Astrocyte of the spinal cord (primary cell): ENCODE measurements around the gene CCDC57.

Experiments used
- DNase-seq: peaks from one replicate; pipeline ENCODE4 v3.0.0; 2011; ENCODE audit warnings: low read depth, low spot score
- H3K4me3 ChIP-seq: 2 replicates; pipeline ENCODE4 v1.5.1; 2011; ENCODE audit warnings: low read depth, mild to moderate bottlenecking, low read length, moderate library complexity
- in situ Hi-C: cut with HindIII; loops from 2 replicates; pipeline ENCODE4 v1.10.0; 2017; ENCODE audit warnings: low sequenced_read_pairs
- TF ChIP-seq, protein P1 (sequence below): IDR thresholded peaks from 2 replicates; pipeline ENCODE4 v1.5.1; 2012; ENCODE audit warnings: low read depth, mild to moderate bottlenecking, low read length, inconsistent platforms

The CCDC57 gene

DNA sequence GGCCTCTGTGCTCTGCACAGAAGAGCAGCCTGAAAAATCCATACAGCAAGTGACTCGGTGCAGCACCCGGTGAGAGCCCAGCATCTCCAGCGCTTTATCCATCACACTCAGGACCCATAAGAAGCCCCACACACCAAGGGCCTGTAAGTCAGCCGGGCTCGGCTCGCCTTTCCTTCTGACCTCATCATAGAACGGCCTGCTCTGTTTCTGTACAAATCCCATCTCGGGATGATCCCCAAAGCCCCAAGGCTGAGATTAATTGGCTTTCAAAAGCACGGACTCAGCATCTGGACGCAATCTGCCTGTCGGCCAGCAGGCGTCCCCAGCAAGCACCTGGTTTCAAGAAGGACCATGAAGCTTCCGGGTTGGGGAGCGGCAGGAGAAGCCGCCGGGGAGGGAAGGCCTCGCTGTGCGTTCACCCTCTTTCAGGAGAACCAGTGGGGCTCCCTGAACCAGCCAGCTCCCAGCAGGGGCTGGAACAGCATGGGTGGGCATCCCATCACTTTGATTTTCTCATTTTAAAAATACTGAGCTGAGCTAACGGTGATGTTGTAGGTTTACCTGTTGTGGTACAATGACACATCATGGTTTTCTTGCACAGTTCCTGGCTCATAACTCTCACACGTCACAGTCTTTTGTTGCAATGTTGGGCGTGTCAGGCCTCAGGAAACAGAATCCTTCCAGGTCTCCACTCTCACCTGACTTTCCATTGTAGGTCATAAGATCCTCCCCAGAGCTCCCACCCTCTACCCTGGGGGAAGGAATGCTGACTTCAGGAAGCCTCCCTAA is 6.7 kb downstream of the CCDC57 start:
- in situ Hi-C loops: no loop called here
- TF ChIP-seq, protein P1, sequence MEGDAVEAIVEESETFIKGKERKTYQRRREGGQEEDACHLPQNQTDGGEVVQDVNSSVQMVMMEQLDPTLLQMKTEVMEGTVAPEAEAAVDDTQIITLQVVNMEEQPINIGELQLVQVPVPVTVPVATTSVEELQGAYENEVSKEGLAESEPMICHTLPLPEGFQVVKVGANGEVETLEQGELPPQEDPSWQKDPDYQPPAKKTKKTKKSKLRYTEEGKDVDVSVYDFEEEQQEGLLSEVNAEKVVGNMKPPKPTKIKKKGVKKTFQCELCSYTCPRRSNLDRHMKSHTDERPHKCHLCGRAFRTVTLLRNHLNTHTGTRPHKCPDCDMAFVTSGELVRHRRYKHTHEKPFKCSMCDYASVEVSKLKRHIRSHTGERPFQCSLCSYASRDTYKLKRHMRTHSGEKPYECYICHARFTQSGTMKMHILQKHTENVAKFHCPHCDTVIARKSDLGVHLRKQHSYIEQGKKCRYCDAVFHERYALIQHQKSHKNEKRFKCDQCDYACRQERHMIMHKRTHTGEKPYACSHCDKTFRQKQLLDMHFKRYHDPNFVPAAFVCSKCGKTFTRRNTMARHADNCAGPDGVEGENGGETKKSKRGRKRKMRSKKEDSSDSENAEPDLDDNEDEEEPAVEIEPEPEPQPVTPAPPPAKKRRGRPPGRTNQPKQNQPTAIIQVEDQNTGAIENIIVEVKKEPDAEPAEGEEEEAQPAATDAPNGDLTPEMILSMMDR: peak; percentile 88
- peak; percentile 84 for DNase-seq
- H3K4me3 ChIP-seq: no peak overlapping the region

DNA sequence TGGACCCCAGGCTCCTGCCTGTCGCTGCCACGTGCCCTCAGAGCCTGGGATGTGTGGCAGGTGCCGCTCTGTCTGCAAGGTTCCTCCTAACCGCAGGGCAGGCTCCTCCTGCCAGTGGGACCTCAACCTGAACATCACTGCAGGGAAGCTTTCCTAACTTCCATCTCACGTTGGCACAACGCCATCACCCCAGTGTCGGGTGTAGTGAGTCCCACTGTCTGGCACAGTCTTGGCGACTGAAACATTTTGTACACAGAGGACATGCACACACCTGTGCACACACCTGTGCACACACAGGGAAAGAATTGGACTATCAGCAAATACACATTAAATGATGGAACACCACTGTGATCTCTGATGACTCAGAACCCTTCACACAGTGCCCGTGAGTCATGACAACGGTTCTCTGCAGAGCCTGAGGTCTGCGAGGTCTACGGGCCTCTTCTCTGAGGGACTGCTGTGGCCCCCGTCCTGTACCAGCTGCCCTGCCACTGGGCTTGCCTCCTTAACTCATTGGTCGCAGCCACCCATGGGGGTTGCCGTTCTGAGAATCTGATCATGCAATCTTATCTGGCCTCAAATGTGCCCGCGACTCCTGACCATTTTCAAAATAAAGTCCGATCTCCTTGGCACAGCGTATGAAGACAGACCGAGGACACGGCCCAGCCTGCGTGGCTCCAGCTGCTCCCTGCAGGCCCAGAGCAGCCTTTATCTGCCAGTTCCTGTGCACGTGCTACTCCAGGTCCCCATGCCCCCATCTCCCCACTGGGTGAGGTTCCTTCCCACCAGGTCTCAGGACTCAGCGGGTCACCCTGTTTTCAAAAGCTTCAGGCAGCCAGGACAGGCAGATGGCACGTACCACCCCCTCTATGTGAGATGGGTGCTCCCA is 7.6 kb downstream of the CCDC57 start:
- peak; percentile 77 for DNase-seq
- in situ Hi-C loops: no loop called here

DNA sequence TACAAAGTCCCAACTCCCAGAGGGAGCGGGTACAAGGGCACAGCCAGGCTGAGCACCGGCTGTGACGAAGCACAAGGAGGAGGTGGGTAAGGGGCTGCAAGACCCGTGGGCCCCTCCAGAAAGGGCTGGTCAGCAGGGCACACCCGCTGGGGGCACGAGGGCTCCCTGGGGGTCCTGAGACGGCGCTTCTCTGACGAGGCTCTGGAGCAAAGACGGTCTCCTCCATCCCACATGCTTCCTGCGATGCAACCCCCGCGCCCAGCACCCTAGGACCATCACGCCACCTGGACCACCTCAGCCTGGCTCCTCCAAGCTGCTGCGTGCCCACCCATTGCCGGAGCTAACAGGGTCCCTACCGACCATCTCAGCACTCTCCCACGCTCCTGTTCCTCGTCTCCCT is 8.7 kb downstream of the CCDC57 start:
- DNase-seq: no peak
- in situ Hi-C loops: no loop called here
- no peak overlapping the region for H3K4me3 ChIP-seq
- TF ChIP-seq, protein P1: no peak

More for the DNA sequence above, 7.6 kb downstream of the CCDC57 start:
- H3K4me3 ChIP-seq: no peak overlapping the region
- TF ChIP-seq, protein P1: no peak

DNA sequence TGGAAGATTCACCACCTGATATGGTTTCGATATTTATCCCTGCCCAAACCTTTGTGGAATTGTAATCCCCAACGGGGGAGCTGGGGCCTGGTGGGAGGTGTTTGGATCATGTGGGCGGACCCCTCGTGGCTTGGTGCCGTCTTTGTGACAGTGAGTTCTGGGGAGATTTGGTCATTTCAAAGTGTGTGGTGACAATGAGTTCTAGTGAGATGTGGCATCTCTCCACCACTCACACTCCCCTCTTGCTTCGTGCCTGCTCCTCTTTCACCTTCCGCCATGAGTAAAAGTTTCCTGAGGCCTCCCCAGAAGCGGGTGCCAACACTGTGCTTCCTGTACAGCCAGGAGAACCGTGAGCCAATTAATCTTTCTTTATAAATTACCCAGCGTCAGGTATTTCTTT is 9.7 kb downstream of the CCDC57 start:
- in situ Hi-C loops: no loop called here
- H3K4me3 ChIP-seq: no peak overlapping the region
- DNase-seq: no peak
- TF ChIP-seq, protein P1: no peak

DNA sequence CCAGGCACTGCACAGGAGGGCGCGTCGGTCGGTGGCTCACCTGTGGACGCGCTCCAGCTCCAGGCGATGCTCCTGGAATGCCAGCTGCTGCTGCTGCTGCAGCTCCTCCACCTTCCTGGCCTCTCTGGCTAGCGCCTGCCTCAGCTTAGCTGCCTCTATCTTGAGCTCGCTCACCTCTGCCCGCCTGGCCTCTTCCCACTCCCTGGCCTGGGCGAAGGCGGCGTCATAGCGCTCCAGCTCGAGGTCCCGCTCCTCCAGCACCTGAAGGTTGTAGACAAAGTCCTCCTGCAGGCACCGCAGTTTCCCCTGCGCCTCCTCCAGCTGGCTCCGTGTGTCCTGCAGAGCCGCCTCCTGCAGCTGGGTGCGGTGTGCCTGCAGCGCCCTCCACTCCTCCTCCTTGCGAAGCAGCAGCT is 11.1 kb downstream of the CCDC57 start:
- no peak for DNase-seq
- in situ Hi-C loops: no loop called here
- TF ChIP-seq, protein P1: no peak
- no peak overlapping the region for H3K4me3 ChIP-seq

DNA sequence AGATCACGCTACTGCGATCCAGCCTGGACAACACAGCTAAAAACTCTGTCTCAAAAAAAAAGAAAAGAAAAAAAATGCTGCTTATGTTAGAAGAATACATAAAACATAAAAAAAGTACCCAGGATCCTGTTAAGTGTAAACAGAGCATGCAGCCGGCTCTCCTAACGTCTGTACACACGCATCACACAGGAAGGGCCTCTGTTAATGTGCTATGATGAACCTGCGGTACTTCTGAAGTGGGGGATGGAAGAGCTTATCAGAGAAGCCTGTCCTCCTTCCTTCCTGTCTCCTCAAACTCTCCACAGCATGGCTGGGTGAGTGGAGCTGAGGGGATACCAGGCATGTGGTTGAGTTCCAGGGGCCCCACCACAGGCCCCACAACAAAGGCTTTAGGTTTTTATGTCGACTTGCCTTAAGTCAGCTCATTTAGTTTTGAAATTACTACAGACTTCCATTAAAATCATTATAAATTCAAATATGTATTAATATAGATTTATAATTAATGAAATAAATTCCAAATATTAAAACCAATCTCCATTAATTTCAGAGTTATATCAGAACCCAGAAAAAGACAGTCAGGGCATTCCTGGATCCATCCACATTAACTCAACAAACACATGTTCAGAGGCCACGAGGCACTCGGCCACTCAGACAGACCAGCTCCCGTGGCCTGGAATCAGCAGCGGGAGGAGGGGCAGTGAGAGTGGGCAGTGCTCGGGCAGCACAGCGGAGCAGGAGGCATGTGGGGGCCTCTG is 11.7 kb downstream of the CCDC57 start:
- no peak for DNase-seq
- no peak overlapping the region for H3K4me3 ChIP-seq
- TF ChIP-seq, protein P1: no peak
- in situ Hi-C loops: no loop called here
